ENCODE data around the gene ITPR3. TPM values are rescaled to one million over a fixed set of nuclear protein-coding genes. Genes with fewer than 3 reads are reported as not detected.

The ITPR3 gene
- total RNA-seq, 1 donor from 2014 or later = 6.4 TPM

DNA sequence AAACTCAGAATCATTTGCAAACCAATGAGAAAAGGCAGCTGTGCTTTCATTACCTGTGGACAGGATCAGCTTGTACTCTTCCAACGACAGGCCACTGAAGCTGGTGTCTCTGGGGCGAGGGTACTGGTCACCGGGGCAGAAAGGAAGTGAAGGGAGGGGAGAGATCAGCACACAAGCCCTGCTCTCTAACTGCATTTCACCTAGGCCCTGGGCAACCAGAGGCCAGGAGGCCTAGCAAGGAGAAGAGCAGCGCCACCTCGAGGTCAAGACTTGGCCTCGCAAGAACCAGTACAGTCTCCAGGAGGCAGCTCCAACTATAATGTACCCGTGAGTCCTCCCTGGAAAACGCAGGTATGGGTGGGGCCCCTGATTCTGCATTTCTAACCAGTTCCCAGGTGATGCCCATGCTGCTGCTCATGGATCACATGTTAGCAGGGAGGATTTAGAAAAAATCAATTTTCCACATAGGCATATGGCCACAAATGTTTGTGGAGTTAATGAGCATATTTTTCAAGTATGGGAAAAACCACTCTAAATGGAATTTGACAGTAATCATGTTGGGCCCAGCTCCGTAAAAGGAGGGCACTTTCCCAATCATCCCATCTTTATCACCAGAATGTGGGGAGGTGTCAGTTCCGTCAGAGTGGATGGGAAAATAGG is 79.4 kb downstream of the ITPR3 start:
- DNase-seq (ENCODE audit: low spot score in 2 of 2, unreplicated experiment in 2 of 2) = peak; percentile 49 to 61
- H3K27ac Mint-ChIP-seq = no peak overlapping the region
- H3K9me3 Mint-ChIP-seq = no peaks in the 10 kb centered on the region
- peak; percentile 54 for TF ChIP-seq CTCF (IDR thresholded peaks at IDR 0.05; ENCODE audit: unreplicated experiment)
- H3K27me3 Mint-ChIP-seq (ENCODE audit: low read depth) = no peaks in the 10 kb centered on the region
- no peak overlapping the region for H3K4me3 Mint-ChIP-seq
- peaks cover 9% of the 10 kb centered on the region for H3K36me3 Mint-ChIP-seq
- peaks cover 3% of the 10 kb centered on the region for H3K4me1 Mint-ChIP-seq

- peak; percentile 39 for TF ChIP-seq CTCF (IDR thresholded peaks at IDR 0.05; ENCODE audit: unreplicated experiment)
- DNase-seq (ENCODE audit: low spot score in 2 of 2, unreplicated experiment in 2 of 2) = no peak
- H3K4me3 Mint-ChIP-seq = no peak overlapping the region
- H3K36me3 Mint-ChIP-seq = peaks cover 9% of the 10 kb centered on the region
- H3K4me1 Mint-ChIP-seq = peaks cover 5% of the 10 kb centered on the region
- no peaks in the 10 kb centered on the region for H3K27me3 Mint-ChIP-seq (ENCODE audit: low read depth)
- no peaks in the 10 kb centered on the region for H3K9me3 Mint-ChIP-seq
- H3K27ac Mint-ChIP-seq = peak overlapping the region; percentile 30
These were observed 81.3 kb downstream of the ITPR3 start for GRCh38 chr6:33702345-33702977.

DNA sequence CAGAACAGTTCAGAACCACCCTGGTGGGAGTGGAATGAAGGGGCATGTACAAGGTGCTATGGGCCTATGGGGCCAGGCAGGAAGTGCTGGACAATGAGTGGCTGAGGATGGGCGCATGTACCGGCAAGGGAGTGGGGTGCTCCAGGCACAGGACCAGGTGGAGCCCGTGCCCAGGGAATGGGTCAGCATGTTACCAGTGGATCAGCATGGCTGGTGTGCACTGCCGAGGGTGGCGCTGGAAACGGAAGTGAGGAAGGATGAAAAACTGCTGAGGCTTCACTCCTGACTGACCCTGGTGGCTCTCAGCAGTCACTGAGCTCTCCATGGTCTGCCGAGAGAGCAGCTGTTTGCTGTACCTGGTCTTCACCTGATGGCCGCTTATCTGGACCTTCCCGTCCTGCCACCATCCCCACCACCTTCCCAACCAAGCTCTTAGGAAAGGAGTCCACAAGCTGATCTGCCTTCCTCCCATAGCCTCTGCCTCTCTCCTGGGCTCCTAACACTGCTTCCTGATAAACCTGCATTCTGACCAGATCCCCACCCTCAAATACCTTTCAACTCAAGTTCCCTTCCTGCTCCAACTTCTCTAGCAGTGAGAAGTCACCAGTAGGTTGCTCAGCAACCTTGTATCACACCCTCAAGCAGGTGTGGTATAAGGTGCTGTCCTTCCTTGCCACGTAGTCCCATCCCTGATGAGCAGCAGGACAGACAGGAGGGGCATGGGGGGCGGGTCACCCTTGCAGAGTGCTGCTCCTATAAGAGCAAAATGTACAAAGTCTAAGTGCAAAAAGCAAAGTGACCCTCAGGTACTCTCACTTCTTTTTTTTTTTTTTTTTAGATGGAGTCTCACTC is 83.3 kb downstream of the ITPR3 start:
- DNase-seq (ENCODE audit: low spot score in 2 of 2, unreplicated experiment in 2 of 2) = no peak
- Mint-ChIP-seq H3K9me3 (no peaks in the 10 kb centered on the region), H3K27me3 (ENCODE audit: low read depth) (no peaks in the 10 kb centered on the region), H3K27ac (no peak overlapping the region), H3K36me3 (peaks cover 11% of the 10 kb centered on the region), H3K4me3 (no peak overlapping the region), H3K4me1 (peaks cover 9% of the 10 kb centered on the region)
- TF ChIP-seq CTCF (IDR thresholded peaks at IDR 0.05; ENCODE audit: unreplicated experiment) = no peak

GRCh38 chr6:33705268-33705885 is 84.3 kb downstream of the ITPR3 start:
- Mint-ChIP-seq H3K27ac (no peak overlapping the region), H3K36me3 (peaks cover 6% of the 10 kb centered on the region), H3K9me3 (no peaks in the 10 kb centered on the region)

More at GRCh38 chr6:33705268-33705885, 84.3 kb downstream of the ITPR3 start:
- peaks cover 17% of the 10 kb centered on the region for H3K4me1 Mint-ChIP-seq
- no peak for TF ChIP-seq CTCF (IDR thresholded peaks at IDR 0.05; ENCODE audit: unreplicated experiment)
- no peak overlapping the region for H3K4me3 Mint-ChIP-seq
- H3K27me3 Mint-ChIP-seq (ENCODE audit: low read depth) = no peaks in the 10 kb centered on the region
- no peak for DNase-seq (ENCODE audit: low spot score in 2 of 2, unreplicated experiment in 2 of 2)
